Smooth muscle cell (in vitro differentiated cells): ENCODE results near the gene MRC2. TPM values are rescaled to one million over a fixed set of nuclear protein-coding genes. Genes with fewer than 3 reads are reported as not detected.

ENCODE experiments used
- DNase-seq: peaks from one replicate; lab custom pipeline; 2025; ENCODE audit not compliant: unreplicated experiment; lab: John Stamatoyannopoulos, UW
- H2AFZ ChIP-seq: fragments of 200-600 bp; sonication (generic); 2 replicates; pipeline ENCODE4 v1.6.0; 2016; ENCODE audit warnings: antibody characterized with exemption, low read depth, mild to moderate bottlenecking
- H3F3A ChIP-seq: fragments of 200-600 bp; sonication (generic); 2 replicates; pipeline ENCODE4 v1.6.0; 2017; ENCODE audit warnings: antibody characterized with exemption, low read depth
- H3K27ac ChIP-seq: fragments of 200-600 bp; sonication (generic); 2 replicates; pipeline ENCODE4 v1.5.1; 2016; ENCODE audit warnings: low read depth, mild to moderate bottlenecking
- H3K27me3 ChIP-seq: fragments of 200-600 bp; sonication (generic); 2 replicates; pipeline ENCODE4 v1.6.1; 2016; ENCODE audit warnings: low read depth, mild to moderate bottlenecking
- H3K36me3 ChIP-seq: fragments of 200-600 bp; sonication (generic); 2 replicates; pipeline ENCODE4 v1.5.1; 2016; ENCODE audit warnings: low read depth
- H3K4me1 ChIP-seq: fragments of 200-600 bp; sonication (generic); 2 replicates; pipeline ENCODE4 v1.5.1; 2016; ENCODE audit warnings: low read depth
- H3K4me2 ChIP-seq: fragments of 200-600 bp; sonication (generic); 2 replicates; pipeline ENCODE4 v1.6.0; 2016; ENCODE audit warnings: mild to moderate bottlenecking
- H3K4me3 ChIP-seq: fragments of 200-600 bp; sonication (generic); 2 replicates; pipeline ENCODE4 v1.5.1; 2016; ENCODE audit warnings: mild to moderate bottlenecking
- H3K79me2 ChIP-seq: fragments of 200-600 bp; sonication (generic); 2 replicates; pipeline ENCODE4 v1.6.0; 2016; ENCODE audit warnings: low read depth, mild to moderate bottlenecking
- H3K9ac ChIP-seq: fragments of 200-600 bp; sonication (generic); 2 replicates; pipeline ENCODE4 v1.6.0; 2016; ENCODE audit warnings: low read depth
- H3K9me3 ChIP-seq: fragments of 200-600 bp; sonication (generic); replicated peaks from 2 replicates; pipeline ENCODE4 v1.5.1; 2016; ENCODE audit warnings: low read depth
- H4K20me1 ChIP-seq: fragments of 200-600 bp; sonication (generic); 2 replicates; pipeline ENCODE4 v1.6.0; 2016; ENCODE audit warnings: low read depth
- CTCF ChIP-seq: fragments of 200-600 bp; sonication (generic); IDR thresholded peaks from 2 replicates; pipeline ENCODE4 v1.5.1; 2017; ENCODE audit warnings: borderline replicate concordance, mild to moderate bottlenecking, antibody characterized with exemption; ENCODE audit not compliant: insufficient read depth, poor library complexity, severe bottlenecking
- WGBS: methylation state at CpG from one replicate; pipeline ENCODE4 v1.1.7; 2016; ENCODE audit warnings: low lambda C conversion rate; 5-methylcytosine and 5-hydroxymethylcytosine counted together
- polyA plus RNA-seq: library from polyadenylated mRNA; unstranded; fragments of >200 nt; fragmentation: Nextera tagmentation; extraction: Ambion mirVana; gene quantifications from 2 replicates; pipeline ENCODE4 v1.2.1, GENCODE V29; 2016
- total RNA-seq: library from RNA; depleted of rRNA; stranded (reverse); fragments of >200 nt; gene quantifications from 2 replicates; pipeline ENCODE4 v1.2.3, GENCODE V29; 2014

MRC2 gene
- total and polyA plus RNA-seq, 2 experiments from 2014 or later, result 177 to 489 TPM

DNA sequence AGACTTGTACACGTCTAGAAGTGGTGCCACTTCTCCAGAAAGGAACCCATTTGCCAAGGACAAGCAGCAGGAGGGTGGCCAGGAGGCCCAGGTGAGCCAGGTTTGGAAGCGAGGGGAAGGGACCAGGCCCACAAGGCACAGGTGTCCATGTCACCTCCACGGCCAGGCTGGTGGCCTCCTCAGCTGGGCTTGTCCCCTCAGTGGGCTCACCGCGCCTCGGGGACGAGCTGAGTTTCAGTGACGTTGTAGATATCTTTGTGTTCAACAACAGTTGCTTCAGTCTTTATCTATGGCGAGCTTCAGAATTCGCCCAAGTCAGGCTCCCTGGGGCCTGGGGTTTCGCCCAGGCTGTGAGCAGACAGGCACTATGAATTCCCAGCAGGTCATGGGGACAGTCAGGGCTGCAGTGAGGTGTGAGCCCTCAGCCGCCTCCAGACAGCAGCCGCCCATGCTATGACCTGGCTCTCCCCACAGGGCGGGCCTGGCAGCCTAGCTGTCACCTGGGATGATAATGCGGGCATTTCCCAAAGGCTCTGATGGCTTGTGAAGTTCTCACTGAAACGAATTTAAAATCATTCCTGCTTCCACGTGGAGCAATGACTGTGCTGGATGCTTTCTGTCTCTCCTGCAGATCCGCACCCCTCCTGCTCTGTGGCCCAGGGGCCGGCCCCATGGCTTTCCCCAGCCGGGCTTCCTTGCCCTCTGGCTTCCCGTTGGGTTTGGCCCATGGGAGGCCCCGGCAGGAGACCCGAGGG, 89.5 kb downstream of the MRC2 start:
- Histone ChIP-seq H3K27ac (no peak overlapping the region), H3K4me2 (no peak overlapping the region), H3K4me3 (no peak overlapping the region), H3K36me3 (no peaks in the 10 kb centered on the region), H2AFZ (no peak overlapping the region), H3K9me3 (no peaks in the 10 kb centered on the region), H4K20me1 (no peaks in the 10 kb centered on the region), H3K9ac (no peak overlapping the region), H3K27me3 (no peaks in the 10 kb centered on the region), H3K4me1 (peaks cover 3% of the 10 kb centered on the region), H3F3A (no peaks in the 10 kb centered on the region), H3K79me2 (no peaks in the 10 kb centered on the region)
- DNase-seq, result no peak
- no peak for TF ChIP-seq CTCF
- 89% methylated on average over 23 of the region's 23 CpGs for WGBS

- Histone ChIP-seq H3K4me1 (peaks cover 3% of the 10 kb centered on the region), H3K79me2 (no peaks in the 10 kb centered on the region), H3K4me2 (no peak overlapping the region), H3K4me3 (no peak overlapping the region), H4K20me1 (no peaks in the 10 kb centered on the region), H3K27ac (no peak overlapping the region), H2AFZ (no peak overlapping the region), H3F3A (no peaks in the 10 kb centered on the region), H3K9ac (no peak overlapping the region), H3K36me3 (no peaks in the 10 kb centered on the region), H3K27me3 (no peaks in the 10 kb centered on the region), H3K9me3 (no peaks in the 10 kb centered on the region)
- no peak for DNase-seq
- WGBS, result 95% methylated on average over 6 of the region's 6 CpGs
- TF ChIP-seq CTCF, result no peak
These were observed 90.1 kb downstream of the MRC2 start for GRCh38 chr17:62717589-62717855.

- Histone ChIP-seq H3K36me3 (no peaks in the 10 kb centered on the region), H3K9ac (no peak overlapping the region), H3K9me3 (no peaks in the 10 kb centered on the region), H3K4me2 (no peak overlapping the region), H3K4me3 (no peak overlapping the region), H2AFZ (no peak overlapping the region), H3K27ac (no peak overlapping the region), H3K4me1 (peaks cover 3% of the 10 kb centered on the region), H3F3A (no peaks in the 10 kb centered on the region), H4K20me1 (no peaks in the 10 kb centered on the region), H3K79me2 (no peaks in the 10 kb centered on the region), H3K27me3 (no peaks in the 10 kb centered on the region)
- no peak for DNase-seq
- TF ChIP-seq CTCF, result no peak
- WGBS, result 84% methylated on average over 8 of the region's 8 CpGs
These were observed 90.4 kb downstream of the MRC2 start for GRCh38 chr17:62717889-62718288.

- H3K27me3 ChIP-seq, result no peaks in the 10 kb centered on the region
- H3K27ac ChIP-seq, result peak overlapping the region; percentile 86
- DNase-seq, result no peak
- H3K9me3 ChIP-seq, result no peaks in the 10 kb centered on the region
- no peaks in the 10 kb centered on the region for H3F3A ChIP-seq
- H3K36me3 ChIP-seq, result no peaks in the 10 kb centered on the region
- no peak overlapping the region for H3K4me3 ChIP-seq
- peaks cover 3% of the 10 kb centered on the region for H3K4me1 ChIP-seq
- no peak overlapping the region for H3K9ac ChIP-seq
- H2AFZ ChIP-seq, result no peak overlapping the region
- peak overlapping the region; percentile 52 for H3K4me2 ChIP-seq
- WGBS, result 30% methylated on average over 11 of the region's 11 CpGs
- H4K20me1 ChIP-seq, result no peaks in the 10 kb centered on the region
- TF ChIP-seq CTCF, result no peak
- H3K79me2 ChIP-seq, result no peaks in the 10 kb centered on the region
These were observed 91.0 kb downstream of the MRC2 start for GRCh38 chr17:62718429-62718828.
